Stomach (tissue), 4 donors: Measurements from ENCODE around the gene HNRNPR.

Source experiments
- EP300 ChIP-seq: sonication (generic); formaldehyde crosslinking; IDR thresholded peaks from one replicate; pipeline ENCODE4 v1.6.1; 2017; ENCODE audit warnings: antibody characterized with exemption
- POLR2A ChIP-seq, 4 donors: fragments of 450-650 bp; IDR thresholded peaks; one replicate each; pipeline ENCODE4 v1.6.1; 2016; ENCODE audit warnings: antibody characterized with exemption in 4 of 4, control low read depth in 2 of 4, mild to moderate bottlenecking in 1 of 4, moderate library complexity in 1 of 4

- no peak for TF ChIP-seq POLR2A (IDR thresholded peaks at IDR 0.05)
- no peak for TF ChIP-seq EP300
Observed at GRCh38 chr1:23263380-23263887, 80.7 kb downstream of the HNRNPR start.
